Activated CD4-positive, alpha-beta T cell treated with anti-CD3 and anti-CD28 coated beads, Interleukin-2, amount 50 U/mL, for 4 hours (primary cell): ENCODE data around the gene CALR.
A peak's percentile ranks its signal among the peaks of the same experiment; 100 is the strongest.
"Not testable (repeated sequence)": the region's sequence is repeated elsewhere in the genome, so short reads cannot be mapped to it uniquely, and the experiment has no call there.

ENCODE experiments used
- DNase-seq, 2 experiments: peaks; one replicate each; pipeline ENCODE4 v3.0.0-alpha.2; 2020

CALR gene

GRCh38 chr19:12935071-12935470 lies 3.3 kb upstream of the CALR start:
- DNase-seq = no peak

- DNase-seq = no peak
Measured at GRCh38 chr19:12936582-12936981, 1.8 kb upstream of the CALR start.

GRCh38 chr19:12937093-12937926 lies 1.1 kb upstream of the CALR start:
- DNase-seq = no peak

GRCh38 chr19:12938779-12939601 lies 581 bp downstream of the CALR start:
- DNase-seq = peak; percentile 25 to 37

GRCh38 chr19:12939975-12940423 lies 1.6 kb downstream of the CALR start:
- no peak for DNase-seq

- no peak for DNase-seq
Measured at GRCh38 chr19:12940897-12941296, 2.5 kb downstream of the CALR start.

- DNase-seq = no peak
Measured at GRCh38 chr19:12943437-12944044, 5.1 kb downstream of the CALR start.

- no peak for DNase-seq
Measured at GRCh38 chr19:12944104-12944674, 5.8 kb downstream of the CALR start.

- peak; percentile 95 to 98 for DNase-seq
Measured at GRCh38 chr19:12945479-12946091, 7.2 kb downstream of the CALR start, which contains the start of gene RAD23A. Gene RAD23A, plus strand, starts transcription at chr19:12945862. Its CDS starts 87 bp downstream, at chr19:12945949.

GRCh38 chr19:12946092-12946721 lies 7.8 kb downstream of the CALR start:
- peak; percentile 29 to 33 for DNase-seq

- no peak for DNase-seq
Measured at GRCh38 chr19:12946731-12947496, 8.5 kb downstream of the CALR start.

GRCh38 chr19:12947702-12948611 lies 9.5 kb downstream of the CALR start:
- DNase-seq = no peak

GRCh38 chr19:12948612-12949362 lies 10.4 kb downstream of the CALR start:
- no peak for DNase-seq

- no peak for DNase-seq
Measured at GRCh38 chr19:12949363-12950283, 11.2 kb downstream of the CALR start.

GRCh38 chr19:12952050-12952449 lies 13.6 kb downstream of the CALR start:
- not testable (repeated sequence) for DNase-seq

GRCh38 chr19:12952488-12953137 lies 14.2 kb downstream of the CALR start:
- DNase-seq = no peak

- DNase-seq = no peak
Measured at GRCh38 chr19:12953138-12953798, 14.9 kb downstream of the CALR start.
